Renal cortical epithelial cell (primary cell): ENCODE results near the gene GPC3. TPM values are rescaled to one million over a fixed set of nuclear protein-coding genes. Genes with fewer than 3 reads are reported as not detected.
A peak's percentile ranks its signal among the peaks of the same experiment; 100 is the strongest.

Source experiments
- DNase-seq: peaks from one replicate; pipeline ENCODE4 v3.0.0-alpha.2; 2011; ENCODE audit warnings: low read depth
- total RNA-seq: library from RNA; depleted of rRNA; stranded (reverse); fragments of >200 nt; gene quantifications from 2 replicates; pipeline ENCODE4 v1.2.3, GENCODE V29; 2014

Gene GPC3
- total RNA-seq, 1 donor from 2014 or later, result 1.8 TPM

- no peak for DNase-seq
Observed at GRCh38 chrX:133929836-133930464, 55.4 kb downstream of the GPC3 start.

GRCh38 chrX:133928365-133928764 is 57.0 kb downstream of the GPC3 start:
- no peak for DNase-seq

- peak; percentile 31 for DNase-seq
Observed at GRCh38 chrX:133926809-133927208, 58.6 kb downstream of the GPC3 start.

GRCh38 chrX:133926099-133926498 is 59.3 kb downstream of the GPC3 start:
- DNase-seq, result no peak

- DNase-seq, result no peak
Observed at GRCh38 chrX:133924548-133924947, 60.8 kb downstream of the GPC3 start.

- DNase-seq, result no peak
Observed at GRCh38 chrX:133923548-133923947, 61.8 kb downstream of the GPC3 start.

- no peak for DNase-seq
Observed at GRCh38 chrX:133923113-133923512, 62.3 kb downstream of the GPC3 start.

GRCh38 chrX:133922390-133922771 is 63.0 kb downstream of the GPC3 start:
- DNase-seq, result no peak

GRCh38 chrX:133921764-133922389 is 63.5 kb downstream of the GPC3 start:
- DNase-seq, result peak; percentile 29

GRCh38 chrX:133921086-133921485 is 64.3 kb downstream of the GPC3 start:
- DNase-seq, result no peak

- no peak for DNase-seq
Observed at GRCh38 chrX:133918361-133918771, 67.0 kb downstream of the GPC3 start.

- no peak for DNase-seq
Observed at GRCh38 chrX:133916984-133917722, 68.2 kb downstream of the GPC3 start.

- no peak for DNase-seq
Observed at GRCh38 chrX:133913658-133914388, 71.6 kb downstream of the GPC3 start.

GRCh38 chrX:133913009-133913408 is 72.4 kb downstream of the GPC3 start:
- no peak for DNase-seq

- DNase-seq, result peak; percentile 47
Observed at GRCh38 chrX:133911825-133912495, 73.4 kb downstream of the GPC3 start.

GRCh38 chrX:133910539-133910938 is 74.9 kb downstream of the GPC3 start:
- DNase-seq, result no peak

GRCh38 chrX:133909888-133910287 is 75.5 kb downstream of the GPC3 start:
- DNase-seq, result no peak

- DNase-seq, result no peak
Observed at GRCh38 chrX:133908223-133908955, 77.0 kb downstream of the GPC3 start.

GRCh38 chrX:133907606-133908005 is 77.8 kb downstream of the GPC3 start:
- no peak for DNase-seq

GRCh38 chrX:133905305-133905704 is 80.1 kb downstream of the GPC3 start:
- no peak for DNase-seq

- peak; percentile 75 for DNase-seq
Observed at GRCh38 chrX:133897593-133898163, 87.7 kb downstream of the GPC3 start.
